Renal cortex interstitium (tissue), 15 donors: ENCODE measurements around the gene POLR3K. TPM values are rescaled to one million over a fixed set of nuclear protein-coding genes. Genes with fewer than 3 reads are reported as not detected.

Source experiments
- DNase-seq, 11 donors: peaks; one replicate each; pipeline ENCODE4 v3.0.0-alpha.2; 2013; ENCODE audit warnings: low read depth in 9 of 11, low spot score in 4 of 11; ENCODE audit errors: extremely low read depth in 1 of 11
- long read RNA-seq, 16 experiments: transcript quantifications; one replicate each; lab custom pipeline, GENCODE V29; 2026
- polyA plus RNA-seq, 3 donors: library from polyadenylated mRNA; unstranded; fragments of 120-200 nt; gene quantifications; one replicate each; pipeline ENCODE4 v1.2.1, GENCODE V29; 2013; ENCODE audit not compliant: insufficient read length in 3 of 3

Gene POLR3K
- polyA plus RNA-seq = 10 to 100 TPM; 11.4 to 14.6 (median 12.5) TPM
- long read RNA-seq, donor 1, transcript POLR3K-201 (3 exons, 1,392 nt) = major isoform, 21 of 21 reads
- long read RNA-seq, donor 1, partial matches to known transcripts = 0 of 21 reads
- long read RNA-seq, donor 1, other reads (novel, unspliced or antisense) = 0 of 21 reads
- long read RNA-seq, donor 2, transcript POLR3K-201 (3 exons, 1,392 nt) = major isoform, 19 of 19 reads
- long read RNA-seq, donor 2, partial matches to known transcripts = 0 of 19 reads
- long read RNA-seq, donor 2, other reads (novel, unspliced or antisense) = 0 of 19 reads
- long read RNA-seq, donor 3, transcript POLR3K-201 (3 exons, 1,392 nt) = major isoform, 23 of 23 reads
- long read RNA-seq, donor 3, partial matches to known transcripts = 0 of 23 reads
- long read RNA-seq, donor 3, other reads (novel, unspliced or antisense) = 0 of 23 reads
- long read RNA-seq, donor 4, transcript POLR3K-201 (3 exons, 1,392 nt) = major isoform, 17 of 17 reads
- long read RNA-seq, donor 4, partial matches to known transcripts = 0 of 17 reads
- long read RNA-seq, donor 4, other reads (novel, unspliced or antisense) = 0 of 17 reads
- long read RNA-seq, donor 5 = 0 reads
- long read RNA-seq, donor 6, transcript POLR3K-201 (3 exons, 1,392 nt) = major isoform, 16 of 16 reads
- long read RNA-seq, donor 6, partial matches to known transcripts = 0 of 16 reads
- long read RNA-seq, donor 6, other reads (novel, unspliced or antisense) = 0 of 16 reads
- long read RNA-seq, donor 7, transcript POLR3K-201 (3 exons, 1,392 nt) = major isoform, 22 of 121 reads
- long read RNA-seq, donor 7, partial matches to known transcripts = 33 of 121 reads
- long read RNA-seq, donor 7, other reads (novel, unspliced or antisense) = 66 of 121 reads
- long read RNA-seq, donor 8 = 0 reads
- long read RNA-seq, donor 9, transcript POLR3K-201 (3 exons, 1,392 nt) = major isoform, 19 of 19 reads
- long read RNA-seq, donor 9, partial matches to known transcripts = 0 of 19 reads
- long read RNA-seq, donor 9, other reads (novel, unspliced or antisense) = 0 of 19 reads
- long read RNA-seq, donor 10, transcript POLR3K-201 (3 exons, 1,392 nt) = major isoform, 23 of 24 reads
- long read RNA-seq, donor 10, partial matches to known transcripts = 0 of 24 reads
- long read RNA-seq, donor 10, other reads (novel, unspliced or antisense) = 0 of 24 reads
- long read RNA-seq, donor 11, transcript POLR3K-201 (3 exons, 1,392 nt) = major isoform, 14 of 15 reads
- long read RNA-seq, donor 11, partial matches to known transcripts = 0 of 15 reads
- long read RNA-seq, donor 11, other reads (novel, unspliced or antisense) = 0 of 15 reads
- long read RNA-seq, donor 12, transcript POLR3K-201 (3 exons, 1,392 nt) = major isoform, 8 of 48 reads
- long read RNA-seq, donor 12, partial matches to known transcripts = 5 of 48 reads
- long read RNA-seq, donor 12, other reads (novel, unspliced or antisense) = 35 of 48 reads
- long read RNA-seq, donor 13 = 0 reads
- long read RNA-seq, donor 14, transcript POLR3K-201 (3 exons, 1,392 nt) = major isoform, 15 of 15 reads
- long read RNA-seq, donor 14, partial matches to known transcripts = 0 of 15 reads
- long read RNA-seq, donor 14, other reads (novel, unspliced or antisense) = 0 of 15 reads
- long read RNA-seq, donor 15, transcript POLR3K-201 (3 exons, 1,392 nt) = major isoform, 14 of 14 reads
- long read RNA-seq, donor 15, partial matches to known transcripts = 0 of 14 reads
- long read RNA-seq, donor 15, other reads (novel, unspliced or antisense) = 0 of 14 reads
- long read RNA-seq, donor 16, transcript POLR3K-201 (3 exons, 1,392 nt) = major isoform, 45 of 56 reads
- long read RNA-seq, donor 16, partial matches to known transcripts = 8 of 56 reads
- long read RNA-seq, donor 16, other reads (novel, unspliced or antisense) = 0 of 56 reads

DNA sequence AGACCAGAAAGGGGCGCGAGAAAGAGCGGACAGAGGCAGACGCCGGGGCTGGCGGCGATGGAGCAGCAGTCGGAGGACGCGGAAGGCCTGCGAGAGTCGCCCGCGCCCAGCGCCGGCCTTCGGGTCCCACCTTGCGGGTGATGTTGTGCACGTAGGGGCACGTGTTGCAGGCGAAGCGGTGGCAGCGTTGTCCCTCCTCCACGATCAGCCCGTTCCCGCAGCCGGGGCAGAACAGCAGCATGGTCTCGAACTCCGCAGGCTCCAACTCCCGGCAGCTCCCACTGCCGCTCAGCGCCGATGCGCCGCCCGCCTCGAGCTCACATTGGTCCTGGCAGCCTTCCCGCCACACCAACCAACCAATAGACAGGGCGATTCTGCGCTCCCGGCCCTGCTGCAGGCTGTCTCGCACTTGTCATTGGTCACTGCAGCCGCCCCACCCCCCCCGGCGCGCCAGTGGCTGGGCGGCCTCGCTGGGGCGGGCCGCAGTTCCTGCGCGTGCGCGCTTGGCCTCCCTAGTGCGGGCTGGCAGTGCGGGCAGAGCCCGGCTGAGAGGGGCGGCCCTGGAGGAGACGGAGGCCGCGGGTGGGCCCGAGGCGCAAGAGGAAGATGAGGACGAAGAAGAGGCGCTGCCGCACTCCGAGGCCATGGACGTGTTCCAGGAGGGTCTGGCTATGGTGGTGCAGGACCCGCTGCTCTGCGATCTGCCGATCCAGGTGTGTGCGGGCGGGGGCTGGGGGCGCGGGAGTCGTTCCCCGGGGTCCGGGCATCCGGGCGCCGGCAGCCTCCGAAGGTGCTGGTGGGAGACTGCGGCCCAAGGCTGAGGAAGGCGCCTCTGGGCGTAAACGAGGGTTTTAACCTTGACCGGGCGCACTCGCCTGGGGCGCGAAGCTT is at the start of gene POLR3K, which contains the start of gene SNRNP25:
POLR3K (minus strand) TSS at position 263 of the 891 bp plus-strand sequence; CDS start at position 241, 22 bp downstream.
SNRNP25 (plus strand) TSS at position 483 of the 891 bp plus-strand sequence; CDS start at position 672, 189 bp downstream.
- peak; percentile 83 to 97 (median 94) for DNase-seq

DNA sequence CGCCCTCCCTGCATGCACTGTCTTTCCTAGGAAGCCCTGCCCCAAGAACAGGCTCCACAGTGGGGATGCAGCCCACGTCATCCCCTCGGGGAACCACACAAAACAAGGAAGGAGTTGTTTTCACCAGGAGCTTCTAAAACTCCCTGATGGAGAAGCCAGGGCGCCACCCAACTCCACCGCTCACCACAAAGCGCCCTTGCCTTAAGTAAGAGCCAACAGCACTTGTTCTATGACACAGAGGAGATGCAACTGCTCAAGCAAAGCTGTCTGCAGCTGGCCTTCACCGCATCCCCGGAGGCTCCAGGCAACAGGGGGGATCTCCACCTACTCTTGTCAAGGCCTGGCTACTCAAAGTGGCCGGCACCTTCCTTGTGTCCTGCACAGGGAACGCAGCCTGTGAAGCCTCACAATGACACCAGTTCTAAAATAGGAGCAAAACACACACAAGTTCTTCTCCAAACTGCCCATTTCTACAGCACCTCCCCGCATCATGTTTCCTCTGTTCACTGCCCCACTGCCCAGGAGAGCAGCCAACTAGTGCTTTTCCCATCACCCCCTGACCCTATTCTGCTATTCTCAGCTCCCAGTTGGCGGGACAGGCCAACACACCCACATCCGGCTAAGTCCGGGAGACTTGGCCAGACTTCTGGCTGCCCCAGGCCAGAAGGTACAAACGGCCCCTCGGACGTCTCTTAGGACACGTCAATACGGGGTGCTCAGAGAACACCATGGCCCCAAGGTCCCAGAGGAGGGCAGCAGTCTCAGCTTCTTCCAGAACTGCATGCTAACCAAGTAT is 48.9 kb upstream of the POLR3K start:
- DNase-seq = peak in 1 of 11 donors; percentile 18

DNA sequence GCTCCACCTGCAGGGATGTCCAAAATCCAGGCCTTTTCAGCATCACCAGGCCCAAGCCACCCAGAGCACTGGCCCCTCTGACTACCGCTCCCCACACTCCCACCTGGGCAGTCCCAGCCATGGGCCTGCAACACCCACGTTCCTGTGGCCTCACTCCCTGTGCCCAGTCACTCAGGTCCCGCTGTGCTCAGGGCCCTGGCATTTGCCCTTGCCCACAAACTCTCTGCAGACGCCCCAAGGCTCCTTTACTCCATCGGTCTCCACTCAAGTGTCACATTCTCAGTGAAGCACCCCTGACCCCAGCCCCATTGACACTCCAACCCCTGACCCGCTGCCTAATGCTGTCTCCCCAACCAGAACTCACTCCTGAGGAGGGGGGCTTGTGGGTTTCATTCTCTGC is 48.2 kb upstream of the POLR3K start:
- DNase-seq = no peak

DNA sequence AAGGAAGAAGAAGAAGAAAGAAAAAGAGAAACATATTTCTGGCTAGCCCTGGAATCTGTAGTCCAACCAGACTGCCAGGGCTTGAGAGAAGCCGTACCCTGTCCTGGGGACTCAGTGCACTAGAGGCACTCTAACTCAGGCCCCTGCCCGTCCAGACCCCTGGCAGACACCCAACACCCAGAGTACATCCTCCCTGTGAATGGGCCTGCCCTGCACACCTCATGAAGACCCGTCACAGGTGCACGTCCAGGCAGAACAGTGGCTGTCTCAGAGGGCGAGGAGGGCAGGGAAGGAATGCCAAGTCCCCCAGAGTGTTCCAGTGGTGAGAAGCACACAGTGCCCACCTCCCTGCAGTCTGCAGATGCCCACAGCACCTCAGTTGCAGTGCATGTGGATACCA is 47.6 kb upstream of the POLR3K start:
- DNase-seq = no peak

DNA sequence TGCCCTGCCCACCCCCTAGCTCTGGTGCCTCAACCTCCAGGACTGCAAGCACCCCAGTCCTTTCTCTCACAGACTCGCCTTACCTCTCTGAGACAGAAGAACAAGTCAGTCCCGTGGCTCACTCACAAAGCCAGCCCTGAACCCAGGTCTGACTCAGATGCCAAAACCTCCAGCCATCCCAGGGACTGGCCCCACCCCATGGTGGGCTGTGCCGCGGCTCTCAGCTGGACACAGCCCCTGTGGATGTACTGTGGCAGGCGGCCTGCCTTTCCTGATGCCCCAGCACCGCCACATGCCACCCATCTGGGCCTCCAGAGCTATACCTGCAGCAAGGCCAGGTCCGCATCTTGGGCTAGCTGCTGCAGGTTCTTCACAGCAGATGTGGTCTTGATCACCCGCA is 44.4 kb upstream of the POLR3K start:
- no peak for DNase-seq

DNA sequence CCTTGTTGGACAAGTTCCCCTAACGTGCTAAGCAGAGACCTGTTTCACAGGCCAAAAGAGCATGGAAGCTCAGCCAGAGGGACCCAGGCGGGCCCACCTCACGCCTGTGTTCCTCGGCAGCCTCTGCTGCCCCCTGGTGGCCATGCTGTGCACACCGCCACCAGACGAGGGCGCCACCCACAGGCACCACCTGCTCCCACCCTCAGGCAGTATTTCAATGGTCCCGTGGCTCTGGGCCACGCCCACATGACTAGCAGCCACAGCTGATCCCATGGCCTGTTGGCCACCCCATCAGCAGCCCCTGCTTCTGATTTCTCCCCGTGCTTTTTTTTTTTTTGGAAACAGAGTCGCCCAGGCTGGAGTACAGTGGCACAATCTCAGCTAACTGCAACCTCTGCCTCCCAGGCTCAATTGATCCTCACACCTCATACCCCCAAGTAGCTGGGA is 43.5 kb upstream of the POLR3K start:
- DNase-seq = peak in 2 of 11 donors; percentile 60 to 71

DNA sequence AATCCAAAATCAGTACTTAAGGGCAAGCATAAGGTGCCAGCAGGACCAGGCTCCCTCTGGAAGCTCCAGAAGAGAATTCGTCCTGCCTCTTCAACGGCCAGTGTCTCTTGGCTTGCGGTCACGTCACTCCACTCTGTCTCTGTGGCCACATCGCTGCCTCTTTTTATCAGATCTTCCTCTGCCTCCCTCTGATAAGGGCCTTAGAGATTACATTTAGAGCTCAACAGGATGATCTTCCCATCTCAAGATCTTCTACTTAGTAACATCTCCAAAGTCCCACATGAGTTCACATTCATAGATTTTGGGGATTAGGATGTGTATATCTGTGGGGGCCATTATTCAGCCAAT is 41.5 kb upstream of the POLR3K start:
- DNase-seq = no peak

DNA sequence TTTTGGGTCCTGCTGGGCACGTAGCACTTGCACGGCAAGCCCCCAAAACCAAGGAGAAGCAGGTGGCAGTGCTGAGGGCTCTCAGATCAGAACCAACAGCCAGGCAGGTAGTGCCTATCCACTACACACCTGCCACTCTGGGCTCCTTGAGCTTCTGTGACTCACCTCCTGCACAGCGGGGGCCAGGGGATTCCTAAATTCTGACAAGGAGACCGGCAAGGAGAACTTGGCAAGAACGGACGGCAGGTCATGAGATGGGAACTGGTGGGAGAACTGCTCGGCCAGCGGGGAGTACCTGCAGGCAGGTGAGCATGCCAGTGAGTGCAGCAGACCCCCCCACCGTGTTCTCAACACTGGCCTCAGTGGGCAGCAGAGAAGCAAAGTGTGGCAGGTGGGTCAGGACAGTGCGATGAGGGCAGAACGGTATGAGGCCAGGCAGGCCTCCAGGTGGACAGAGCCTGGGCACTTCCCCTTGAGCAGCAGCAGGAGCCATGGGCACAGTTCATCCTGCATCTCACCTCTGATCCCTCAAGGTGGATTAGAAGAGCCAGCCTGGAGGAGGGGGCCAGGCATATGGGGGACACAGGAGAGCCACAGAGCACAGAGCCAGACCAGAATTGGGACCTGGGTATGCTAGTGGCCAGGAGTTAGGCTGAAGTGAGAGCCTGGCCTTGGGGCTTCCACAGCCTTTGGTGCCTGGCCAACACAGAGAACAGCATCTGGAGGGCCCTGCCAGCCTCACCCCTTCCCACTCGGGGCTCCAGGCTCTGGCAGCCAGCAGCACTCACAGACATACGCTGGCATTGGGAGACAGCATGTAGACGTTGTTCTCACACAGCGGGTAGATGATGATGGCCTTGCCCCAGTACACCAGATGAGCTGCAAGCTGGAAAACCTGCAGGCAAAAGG is 39.3 kb upstream of the POLR3K start:
- no peak for DNase-seq

DNA sequence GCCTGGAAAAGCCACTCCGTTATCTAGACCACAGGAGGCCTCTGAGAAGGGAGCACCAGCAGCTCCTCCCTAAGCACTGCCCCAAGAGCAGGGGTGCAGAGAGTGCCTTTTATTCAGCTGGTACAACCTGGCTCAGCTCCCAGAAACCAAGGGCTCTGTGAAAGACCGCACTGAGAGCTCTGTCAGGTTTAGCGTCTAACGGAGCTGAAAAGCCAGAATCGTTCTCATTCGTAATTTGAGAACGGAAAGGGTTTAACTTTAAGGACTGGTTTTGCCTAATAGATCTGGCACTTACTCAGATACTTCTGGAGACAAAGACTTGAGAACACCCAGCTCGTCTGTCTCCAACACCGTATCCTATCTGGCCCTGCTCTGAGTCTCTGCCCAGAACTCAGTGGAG is 38.1 kb upstream of the POLR3K start:
- DNase-seq = no peak

DNA sequence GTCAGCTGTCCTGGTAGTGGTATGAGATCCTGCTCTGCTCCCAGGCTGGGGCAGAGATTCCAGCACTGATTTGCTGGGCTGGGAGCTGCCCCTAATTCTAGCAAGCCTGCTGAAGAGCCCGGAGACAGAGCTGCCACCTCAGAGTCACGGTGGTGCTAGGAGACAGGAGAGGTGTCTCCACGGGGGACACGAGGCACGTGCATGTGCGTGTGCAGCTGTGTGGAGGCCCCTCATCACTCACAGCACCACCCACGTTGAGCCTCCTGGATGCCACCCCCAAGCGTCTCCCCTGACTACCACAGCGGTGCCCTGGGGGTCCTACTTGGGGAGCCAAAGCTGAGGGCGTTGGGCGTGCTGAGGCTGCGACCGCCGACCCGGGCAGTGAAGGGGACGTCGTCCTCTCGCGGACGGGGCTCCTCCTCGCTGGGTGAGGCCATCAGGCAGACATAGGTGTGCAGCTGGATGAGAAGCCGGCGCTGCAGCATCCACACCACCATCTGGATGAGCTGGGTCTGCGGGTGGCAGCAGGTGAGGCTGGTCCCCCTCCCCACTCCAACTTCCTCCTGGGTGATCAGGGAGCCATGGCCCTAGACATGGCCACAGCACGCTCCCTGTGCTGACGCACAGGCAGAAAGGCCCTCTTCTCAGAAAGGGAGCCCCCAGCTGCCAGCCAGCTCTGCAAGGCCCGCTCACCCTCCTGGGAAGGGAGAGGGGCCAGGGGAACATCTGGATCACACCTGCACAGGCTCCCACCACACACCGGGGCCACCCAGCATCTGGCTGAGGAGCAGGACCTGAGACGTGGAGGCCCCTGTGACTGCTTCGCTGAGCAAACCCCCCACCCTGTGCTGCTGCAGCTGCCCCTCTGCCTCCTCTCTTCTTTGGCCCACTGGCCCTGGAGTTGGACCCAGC is 36.2 kb upstream of the POLR3K start:
- DNase-seq = no peak

DNA sequence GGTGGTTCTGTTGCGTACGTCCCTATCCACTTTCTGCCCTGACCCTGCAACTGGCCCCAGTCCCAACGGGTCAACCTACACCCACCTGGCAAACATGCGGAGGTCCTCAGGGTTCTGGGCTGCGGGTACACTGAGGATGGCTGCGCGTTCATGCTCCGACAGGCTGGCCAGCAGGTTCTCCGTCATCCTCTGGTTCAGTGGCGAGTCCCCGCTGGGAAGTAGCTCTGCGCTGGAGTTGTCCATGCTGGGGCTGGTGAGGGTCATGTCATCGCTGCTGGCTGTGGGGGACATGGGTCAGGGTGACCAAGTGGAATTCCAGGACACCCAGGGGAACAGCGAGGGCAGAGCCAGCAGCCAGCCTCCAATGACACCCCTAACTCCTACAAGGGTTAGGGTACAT is 35.2 kb upstream of the POLR3K start:
- DNase-seq = no peak

DNA sequence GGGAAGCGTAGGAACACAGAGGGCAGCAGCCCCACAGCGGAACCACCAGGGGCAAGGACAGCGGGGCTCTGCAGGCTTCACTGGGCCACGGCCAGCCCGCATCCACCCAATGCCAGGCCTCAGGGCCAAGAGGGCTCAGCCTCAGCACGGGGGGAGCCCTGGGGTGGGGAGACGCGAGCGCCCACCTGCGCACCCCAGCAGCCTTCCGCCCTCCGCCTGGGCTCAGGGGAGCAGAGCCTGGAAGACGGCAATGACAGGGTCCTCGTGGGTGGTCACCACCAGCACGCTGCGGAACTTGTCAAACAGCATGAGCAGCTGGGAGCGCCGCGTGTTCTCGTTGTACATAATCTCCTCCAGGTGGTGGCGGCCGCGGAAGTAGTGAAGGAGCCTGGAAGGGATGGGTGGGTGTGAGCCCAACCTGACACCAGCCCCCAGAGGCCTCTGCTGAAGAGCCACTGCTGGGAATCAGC is 33.1 kb upstream of the POLR3K start:
- DNase-seq = no peak

DNA sequence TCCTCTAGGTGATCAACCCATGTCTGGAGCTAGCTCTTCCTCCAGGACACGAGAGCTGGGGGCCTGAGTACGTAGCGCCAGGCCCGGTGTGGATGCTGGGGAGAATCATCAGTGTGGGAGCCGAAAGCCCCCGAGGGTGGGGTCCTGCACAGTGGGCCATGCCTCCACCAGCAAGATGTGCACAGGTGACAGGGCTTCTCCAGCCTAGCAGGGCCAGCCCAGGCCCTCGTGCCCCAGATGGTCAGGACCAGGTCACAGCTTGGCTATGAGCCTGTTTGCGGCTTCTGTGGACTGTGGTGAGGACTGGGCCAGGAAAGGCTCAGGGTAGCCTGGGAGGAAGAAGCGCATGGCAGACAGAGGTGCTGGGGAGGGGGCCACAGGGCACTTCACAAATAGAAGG is 32.5 kb upstream of the POLR3K start:
- DNase-seq = no peak

DNA sequence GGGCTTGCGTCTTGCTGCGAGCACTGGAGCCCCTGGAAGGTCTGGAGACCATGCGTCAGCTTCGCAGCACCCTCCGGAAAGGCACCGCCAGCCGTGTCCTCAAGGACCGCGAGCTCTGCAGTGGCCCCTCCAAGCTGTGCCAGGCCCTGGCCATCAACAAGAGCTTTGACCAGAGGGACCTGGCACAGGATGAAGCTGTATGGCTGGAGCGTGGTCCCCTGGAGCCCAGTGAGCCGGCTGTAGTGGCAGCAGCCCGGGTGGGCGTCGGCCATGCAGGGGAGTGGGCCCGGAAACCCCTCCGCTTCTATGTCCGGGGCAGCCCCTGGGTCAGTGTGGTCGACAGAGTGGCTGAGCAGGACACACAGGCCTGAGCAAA is 32.0 kb upstream of the POLR3K start:
- DNase-seq = no peak
